Liver (tissue), 10 donors: ENCODE results near the gene FASTKD2. TPM values are rescaled to one million over a fixed set of nuclear protein-coding genes. Genes with fewer than 3 reads are reported as not detected.

Source experiments
- DNase-seq: peaks from one replicate; pipeline ENCODE4 v3.0.0-alpha.2; 2017; ENCODE audit warnings: low spot score
- H3K27ac ChIP-seq, 2 donors: one replicate each; pipeline ENCODE4 v1.7.0; 2013; ENCODE audit warnings: inconsistent platforms in 2 of 2, low read length in 2 of 2, control low read depth in 1 of 2, low read depth in 1 of 2, mild to moderate bottlenecking in 1 of 2
- H3K27me3 ChIP-seq, 4 donors: one replicate each; pipeline versions ENCODE4 v1.6.1 to v1.7.0; 2013; ENCODE audit warnings: low read length in 3 of 4, inconsistent platforms in 1 of 4, mild to moderate bottlenecking in 1 of 4, moderate library complexity in 1 of 4; ENCODE audit not compliant: control insufficient read depth in 4 of 4, insufficient read depth in 4 of 4
- H3K36me3 ChIP-seq, 4 donors: one replicate each; pipeline versions ENCODE4 v1.6.1 to v1.7.0; 2013; ENCODE audit warnings: low read length in 3 of 4, mild to moderate bottlenecking in 3 of 4, low read depth in 1 of 4, moderate library complexity in 1 of 4; ENCODE audit not compliant: control insufficient read depth in 4 of 4, insufficient read depth in 3 of 4
- H3K4me1 ChIP-seq, 4 donors: one replicate each; pipeline versions ENCODE4 v1.6.1 to v1.7.0; 2013; ENCODE audit warnings: low read length in 3 of 4, mild to moderate bottlenecking in 3 of 4, moderate library complexity in 1 of 4; ENCODE audit not compliant: control insufficient read depth in 4 of 4, insufficient read depth in 4 of 4
- H3K4me3 ChIP-seq, 3 donors: one replicate each; pipeline versions ENCODE4 v1.6.1 to v1.7.0; 2013; ENCODE audit warnings: low read length in 3 of 3, control low read depth in 1 of 3, low read depth in 1 of 3, mild to moderate bottlenecking in 1 of 3
- H3K9ac ChIP-seq, 2 donors: one replicate each; pipeline ENCODE4 v1.7.0; 2013; ENCODE audit warnings: low read length in 2 of 2, mild to moderate bottlenecking in 2 of 2, moderate library complexity in 2 of 2, control low read depth in 1 of 2, low read depth in 1 of 2
- H3K9me3 ChIP-seq, 4 donors: one replicate each; pipeline versions ENCODE4 v1.6.1 to v1.7.0; 2013; ENCODE audit warnings: low read length in 3 of 4; ENCODE audit not compliant: control insufficient read depth in 4 of 4
- EGR1 ChIP-seq, 2 donors: IDR thresholded peaks; 2 replicates each; pipeline ENCODE4 v1.6.1; 2016 to 2018; ENCODE audit warnings: antibody characterized with exemption in 2 of 2, low read depth in 2 of 2
- FOXA1 ChIP-seq: IDR thresholded peaks from 2 replicates; pipeline ENCODE4 v1.6.1; 2016; ENCODE audit warnings: antibody characterized with exemption
- JUND ChIP-seq, 2 donors: IDR thresholded peaks; 2 replicates each; pipeline ENCODE4 v1.6.1; 2016; ENCODE audit warnings: antibody characterized with exemption in 2 of 2
- RAD21 ChIP-seq, 2 donors: IDR thresholded peaks; 2 replicates each; pipeline ENCODE4 v1.6.1; 2016; ENCODE audit warnings: antibody characterized with exemption in 2 of 2, mild to moderate bottlenecking in 2 of 2
- RXRA ChIP-seq, 2 donors: IDR thresholded peaks; 2 replicates each; pipeline ENCODE4 v1.6.1; 2017 to 2018; ENCODE audit warnings: antibody characterized with exemption in 2 of 2, mild to moderate bottlenecking in 1 of 2
- YY1 ChIP-seq: IDR thresholded peaks from 2 replicates; pipeline ENCODE4 v1.6.1; 2016; ENCODE audit warnings: antibody characterized with exemption, mild to moderate bottlenecking
- WGBS: extraction: QIAGEN DNeasy Blood & Tissue Kit; methylation state at CpG from one replicate; pipeline ENCODE4 v1.1.7; 2013; 5-methylcytosine and 5-hydroxymethylcytosine counted together
- polyA plus RNA-seq, 2 donors: library from polyadenylated mRNA; stranded (reverse) in 1 of 2; unstranded in 1 of 2; fragments of 200-250 nt in 1 of 2; fragments of >200 nt in 1 of 2; fragmentation: Nextera tagmentation in 1 of 2; extraction: Ambion mirVana in 1 of 2; gene quantifications; one replicate each; pipeline versions ENCODE4 v1.2.1 to v1.2.3, GENCODE V29; 2013 to 2015
- small RNA-seq: library from RNA; depleted of rRNA; stranded (forward); fragments of <200 nt; gene quantifications from one replicate; pipeline ENCODE3, GENCODE V24; 2014
- total RNA-seq, 2 donors: library from RNA; depleted of rRNA; stranded (reverse); fragments of >200 nt; gene quantifications; one replicate each; pipeline ENCODE4 v1.2.3, GENCODE V29; 2014
- TF ChIP-seq, protein P1 (sequence below): IDR thresholded peaks from 2 replicates; pipeline ENCODE4 v1.6.1; 2016; ENCODE audit warnings: antibody characterized with exemption
- donor health status: healthy.
- donor health status: healthy.
- donor health status: healthy.
- donor health status: healthy.
- donor health status: healthy.

The FASTKD2 gene
- total and polyA plus RNA-seq, 4 donors, result 12.5 to 36.3 (median 15.0) TPM

DNA sequence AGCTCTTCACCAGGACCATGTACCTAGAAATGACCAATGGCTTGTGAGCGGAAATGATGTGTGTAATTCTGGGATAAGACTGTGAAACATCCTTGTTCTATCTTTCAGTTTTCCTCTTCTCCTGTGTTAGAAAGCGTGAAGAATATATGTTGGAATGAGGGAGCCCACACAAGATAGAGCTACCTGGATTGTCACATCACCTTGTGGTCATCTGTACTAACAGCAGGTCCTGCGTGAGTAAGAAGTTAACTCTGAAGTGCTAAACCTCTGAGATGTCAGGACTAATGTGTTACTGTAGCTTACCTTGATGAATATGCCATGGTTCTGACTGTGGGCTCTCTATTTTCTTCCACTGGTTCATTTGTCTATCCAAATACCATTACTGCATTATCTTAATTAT is 75.6 kb downstream of the FASTKD2 start:
- whole genome bisulfite sequencing, result 82% methylated on average over 3 of the region's 3 CpGs
- H3K9me3 ChIP-seq, result no peaks in the 10 kb centered on the region
- no peaks in the 10 kb centered on the region for H3K27me3 ChIP-seq
- no peaks in the 10 kb centered on the region for H3K4me1 ChIP-seq
- no peak overlapping the region for H3K9ac ChIP-seq
- H3K36me3 ChIP-seq, result no peaks in the 10 kb centered on the region
- H3K27ac ChIP-seq, result no peak overlapping the region
- no peak overlapping the region for H3K4me3 ChIP-seq
- DNase-seq, result no peak
- TF ChIP-seq FOXA1 (no peak), YY1 (no peak), RAD21 (IDR thresholded peaks at IDR 0.05) (peak in 1 of 2 donors; percentile 7), JUND (IDR thresholded peaks at IDR 0.05) (no peak), EGR1 (IDR thresholded peaks at IDR 0.05; ENCODE audit: low read depth in 2 of 2) (no peak), RXRA (IDR thresholded peaks at IDR 0.05) (no peak)
- TF ChIP-seq, protein P1, sequence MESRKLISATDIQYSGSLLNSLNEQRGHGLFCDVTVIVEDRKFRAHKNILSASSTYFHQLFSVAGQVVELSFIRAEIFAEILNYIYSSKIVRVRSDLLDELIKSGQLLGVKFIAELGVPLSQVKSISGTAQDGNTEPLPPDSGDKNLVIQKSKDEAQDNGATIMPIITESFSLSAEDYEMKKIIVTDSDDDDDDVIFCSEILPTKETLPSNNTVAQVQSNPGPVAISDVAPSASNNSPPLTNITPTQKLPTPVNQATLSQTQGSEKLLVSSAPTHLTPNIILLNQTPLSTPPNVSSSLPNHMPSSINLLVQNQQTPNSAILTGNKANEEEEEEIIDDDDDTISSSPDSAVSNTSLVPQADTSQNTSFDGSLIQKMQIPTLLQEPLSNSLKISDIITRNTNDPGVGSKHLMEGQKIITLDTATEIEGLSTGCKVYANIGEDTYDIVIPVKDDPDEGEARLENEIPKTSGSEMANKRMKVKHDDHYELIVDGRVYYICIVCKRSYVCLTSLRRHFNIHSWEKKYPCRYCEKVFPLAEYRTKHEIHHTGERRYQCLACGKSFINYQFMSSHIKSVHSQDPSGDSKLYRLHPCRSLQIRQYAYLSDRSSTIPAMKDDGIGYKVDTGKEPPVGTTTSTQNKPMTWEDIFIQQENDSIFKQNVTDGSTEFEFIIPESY, result no peak

Small RNAs within 50 kb of the gene (small RNA-seq; reads per million reads assigned to genes)
- gene MIR3130-2, result not detected

Other genes with a start within 250 kb of the FASTKD2 start
- gene FAM237A, start 123.1 kb upstream of the FASTKD2 start, total RNA-seq, result not detected
- not detected for gene FAM237A, start 123.1 kb upstream of the FASTKD2 start, polyA plus RNA-seq
- not detected for gene DYTN, start 47.2 kb upstream of the FASTKD2 start, total RNA-seq
- gene DYTN, start 47.2 kb upstream of the FASTKD2 start, polyA plus RNA-seq, result not detected
- gene MDH1B, start 278 bp upstream of the FASTKD2 start, total RNA-seq, result under 1 TPM; 0.09 to 0.33 TPM
- under 1 TPM in 1 of 2 donors, not detected in 1; 0.18 TPM for gene MDH1B, start 278 bp upstream of the FASTKD2 start, polyA plus RNA-seq
- gene CPO, start 173.9 kb downstream of the FASTKD2 start, total RNA-seq, result under 1 TPM in 1 of 2 donors, not detected in 1; 0.25 TPM
- gene CPO, start 173.9 kb downstream of the FASTKD2 start, polyA plus RNA-seq, result under 1 TPM; 0.07 to 0.31 TPM